HEK293 (cell line): ENCODE measurements around the gene FAM83D.

ENCODE experiments used
- CTCF ChIA-PET: fragments of 350-600 bp; formaldehyde crosslinking; extraction: SDS; loops from one replicate; lab custom pipeline; 2021; ENCODE audit warnings: antibody characterized with exemption; lab: Yijun Ruan, JAX
- POLR2A ChIA-PET: fragments of 300-600 bp; formaldehyde crosslinking; extraction: SDS; loops from one replicate; lab custom pipeline; 2020; ENCODE audit warnings: antibody characterized with exemption, inconsistent platforms; lab: Yijun Ruan, JAX
- H3K27ac ChIP-seq: fragments of 200-500 bp; sonication (Bioruptor generic); 2 replicates; pipeline ENCODE4 v1.5.1; 2014; ENCODE audit warnings: low read depth, low read length, control low read depth, inconsistent platforms; ENCODE audit errors: extremely low read depth
- H3K36me3 ChIP-seq, 2 experiments: fragments of 200-500 bp in 1 of 2; sonication (Bioruptor generic) in 1 of 2; 1 replicate in 1 of 2; 2 replicates in 1 of 2; pipeline ENCODE4 v1.5.1; 2014 to 2017; ENCODE audit warnings: inconsistent platforms in 2 of 2, low read length in 2 of 2; ENCODE audit not compliant: control insufficient read depth in 2 of 2, insufficient read depth in 1 of 2
- H3K4me1 ChIP-seq: fragments of 200-500 bp; sonication (Bioruptor generic); 2 replicates; pipeline ENCODE4 v1.5.1; 2014; ENCODE audit warnings: mild to moderate bottlenecking, low read length, inconsistent platforms; ENCODE audit not compliant: control insufficient read depth, insufficient read depth
- H3K4me3 ChIP-seq: 2 replicates; pipeline ENCODE4 v1.5.1; 2011; ENCODE audit warnings: low read depth, mild to moderate bottlenecking, control low read depth, low read length, moderate library complexity
- H3K9me3 ChIP-seq: fragments of 200-500 bp; sonication (Bioruptor generic); 2 replicates; pipeline ENCODE4 v1.5.1; 2014; ENCODE audit warnings: low read depth, low read length, inconsistent platforms; ENCODE audit not compliant: control insufficient read depth, insufficient read depth
- HIC1 ChIP-seq: fragments of 450-650 bp; formaldehyde crosslinking; IDR thresholded peaks from 2 replicates; pipeline ENCODE4 v1.5.1; 2016; ENCODE audit warnings: missing biosample characterization, missing genetic modification characterization
- KLF1 ChIP-seq: fragments of 450-650 bp; formaldehyde crosslinking; IDR thresholded peaks from 2 replicates; pipeline ENCODE4 v1.5.1; 2016; ENCODE audit warnings: missing biosample characterization, missing genetic modification characterization
- KLF16 ChIP-seq: fragments of 450-650 bp; formaldehyde crosslinking; IDR thresholded peaks from 2 replicates; pipeline ENCODE4 v1.5.1; 2017; ENCODE audit warnings: missing biosample characterization, missing genetic modification characterization
- KLF9 ChIP-seq: fragments of 450-650 bp; formaldehyde crosslinking; IDR thresholded peaks from 2 replicates; pipeline ENCODE4 v1.5.1; 2016; ENCODE audit warnings: missing biosample characterization, missing genetic modification characterization, low read depth
- PBX3 ChIP-seq: sonication (generic); formaldehyde crosslinking; IDR thresholded peaks from 2 replicates; pipeline ENCODE4 v1.8.1; 2022; ENCODE audit warnings: mild to moderate bottlenecking, moderate library complexity, missing genetic modification reagents
- TRIM28 ChIP-seq: IDR thresholded peaks from 2 replicates; pipeline ENCODE4 v1.6.1; 2011; ENCODE audit warnings: low read length, control low read depth, borderline replicate concordance
- ZBTB1 ChIP-seq: fragments of 450-650 bp; formaldehyde crosslinking; IDR thresholded peaks from 2 replicates; pipeline ENCODE4 v1.5.1; 2016; ENCODE audit warnings: missing biosample characterization, missing genetic modification characterization
- ZNF114 ChIP-seq: fragments of 450-650 bp; formaldehyde crosslinking; IDR thresholded peaks from 2 replicates; pipeline ENCODE4 v1.5.0; 2017; ENCODE audit warnings: missing biosample characterization, missing genetic modification characterization
- ZNF138 ChIP-seq: fragments of 450-650 bp; formaldehyde crosslinking; IDR thresholded peaks from 2 replicates; pipeline ENCODE4 v1.5.1; 2016; ENCODE audit warnings: missing biosample characterization, missing genetic modification characterization, borderline replicate concordance
- ZNF148 ChIP-seq: fragments of 450-650 bp; formaldehyde crosslinking; IDR thresholded peaks from 2 replicates; pipeline ENCODE4 v1.5.0; 2017; ENCODE audit warnings: missing biosample characterization, missing genetic modification characterization, borderline replicate concordance
- ZNF157 ChIP-seq: fragments of 450-650 bp; formaldehyde crosslinking; IDR thresholded peaks from 2 replicates; pipeline ENCODE4 v1.5.1; 2016; ENCODE audit warnings: missing biosample characterization, missing genetic modification characterization
- ZNF169 ChIP-seq: fragments of 450-650 bp; formaldehyde crosslinking; IDR thresholded peaks from 2 replicates; pipeline ENCODE4 v1.5.1; 2016; ENCODE audit warnings: missing biosample characterization, missing genetic modification characterization
- ZNF398 ChIP-seq: fragments of 450-650 bp; formaldehyde crosslinking; IDR thresholded peaks from 2 replicates; pipeline ENCODE4 v1.5.1; 2017; ENCODE audit warnings: missing biosample characterization, missing genetic modification characterization
- ZNF600 ChIP-seq: fragments of 450-650 bp; formaldehyde crosslinking; IDR thresholded peaks from 2 replicates; pipeline ENCODE4 v1.5.1; 2016; ENCODE audit warnings: missing biosample characterization, missing genetic modification characterization
- ZNF626 ChIP-seq: fragments of 450-650 bp; sonication (Bioruptor Pico); formaldehyde crosslinking; IDR thresholded peaks from 2 replicates; pipeline ENCODE4 v1.5.1; 2018; ENCODE audit warnings: missing biosample characterization, missing genetic modification characterization, inconsistent platforms
- ZNF785 ChIP-seq: fragments of 450-650 bp; formaldehyde crosslinking; IDR thresholded peaks from 2 replicates; pipeline ENCODE4 v1.5.1; 2016; ENCODE audit warnings: missing biosample characterization, missing genetic modification characterization
- TF ChIP-seq, protein P1 (sequence below): fragments of 450-650 bp; formaldehyde crosslinking; IDR thresholded peaks from 2 replicates; pipeline ENCODE4 v1.5.1; 2016; ENCODE audit warnings: missing biosample characterization, missing genetic modification characterization
- TF ChIP-seq, protein P2 (sequence below): fragments of 450-650 bp; formaldehyde crosslinking; IDR thresholded peaks from 2 replicates; pipeline ENCODE4 v1.5.1; 2017; ENCODE audit warnings: missing biosample characterization, missing genetic modification characterization
- TF ChIP-seq, protein P3 (sequence below): fragments of 450-650 bp; formaldehyde crosslinking; IDR thresholded peaks from 2 replicates; pipeline ENCODE4 v1.5.1; 2016; ENCODE audit warnings: missing biosample characterization, missing genetic modification characterization, low read depth

FAM83D gene

GRCh38 chr20:38927902-38928578 lies 1.8 kb downstream of the FAM83D start:
- POLR2A ChIA-PET = interaction anchor here (0.8 to 3.8 kb wide), 2 partner anchors 8 to 34 kb away, joined by 3 to 37 read pairs; partner anchors contain the start of gene DHX35
- CTCF ChIA-PET = interaction anchor here (0.6 to 8.6 kb wide), 4 partner anchors 33 to 121 kb away, joined by 3 to 75 read pairs (median 3); no protein-coding TSS in a partner anchor

DNA sequence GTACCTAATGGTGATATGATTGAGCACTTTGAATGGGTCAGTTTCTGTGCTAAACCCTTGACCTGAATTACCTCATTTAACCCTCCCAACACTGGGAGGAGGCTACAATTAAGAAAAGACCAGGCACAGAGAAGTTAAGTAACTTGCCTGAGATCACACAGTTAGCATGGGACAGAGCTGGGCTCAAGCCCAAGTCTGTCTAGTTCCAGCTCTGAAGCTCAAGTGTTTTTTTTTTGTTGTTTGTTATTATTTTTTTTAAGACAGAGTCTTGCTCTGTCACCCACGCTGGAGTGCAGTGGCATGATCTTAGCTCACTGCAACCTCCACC lies 4.0 kb downstream of the FAM83D start:
- H3K36me3 ChIP-seq = peaks cover 3 to 40% of the 10 kb centered on the region in 2 experiments; a peak in 2 of 3 replicates
- no peaks in the 10 kb centered on the region for H3K9me3 ChIP-seq
- CTCF ChIA-PET = interaction anchor here (1.5 to 8.6 kb wide), 2 partner anchors 119 to 150 kb away, joined by 3 to 75 read pairs; no protein-coding TSS in a partner anchor
- peaks cover 4% of the 10 kb centered on the region; the same call in 1 of the 2 replicates for H3K4me1 ChIP-seq
- H3K27ac ChIP-seq = no peak overlapping the region
- no peak overlapping the region for H3K4me3 ChIP-seq
- POLR2A ChIA-PET = interaction anchor here (0.7 kb wide), 1 partner anchor 119 kb away, joined by 3 read pairs; no protein-coding TSS in a partner anchor
- TF ChIP-seq, protein P1, sequence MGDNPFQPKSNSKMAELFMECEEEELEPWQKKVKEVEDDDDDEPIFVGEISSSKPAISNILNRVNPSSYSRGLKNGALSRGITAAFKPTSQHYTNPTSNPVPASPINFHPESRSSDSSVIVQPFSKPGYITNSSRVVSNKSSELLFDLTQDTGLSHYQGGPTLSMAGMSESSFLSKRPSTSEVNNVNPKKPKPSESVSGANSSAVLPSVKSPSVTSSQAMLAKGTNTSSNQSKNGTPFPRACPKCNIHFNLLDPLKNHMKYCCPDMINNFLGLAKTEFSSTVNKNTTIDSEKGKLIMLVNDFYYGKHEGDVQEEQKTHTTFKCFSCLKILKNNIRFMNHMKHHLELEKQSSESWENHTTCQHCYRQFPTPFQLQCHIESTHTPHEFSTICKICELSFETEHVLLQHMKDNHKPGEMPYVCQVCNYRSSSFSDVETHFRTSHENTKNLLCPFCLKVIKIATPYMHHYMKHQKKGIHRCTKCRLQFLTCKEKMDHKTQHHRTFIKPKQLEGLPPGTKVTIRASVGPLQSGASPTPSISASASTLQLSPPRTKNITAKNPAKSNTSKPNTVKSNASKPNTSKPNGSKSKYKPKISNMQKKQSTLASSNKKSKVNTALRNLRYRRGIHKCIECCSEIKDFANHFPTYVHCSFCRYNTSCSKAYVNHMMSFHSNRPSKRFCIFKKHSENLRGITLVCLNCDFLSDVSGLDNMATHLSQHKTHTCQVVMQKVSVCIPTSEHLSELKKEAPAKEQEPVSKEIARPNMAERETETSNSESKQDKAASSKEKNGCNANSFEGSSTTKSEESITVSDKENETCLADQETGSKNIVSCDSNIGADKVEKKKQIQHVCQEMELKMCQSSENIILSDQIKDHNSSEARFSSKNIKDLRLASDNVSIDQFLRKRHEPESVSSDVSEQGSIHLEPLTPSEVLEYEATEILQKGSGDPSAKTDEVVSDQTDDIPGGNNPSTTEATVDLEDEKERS = no peak
- TF ChIP-seq ZNF148 (no peak), ZNF169 (no peak), ZNF398 (tag by site-specific recombination) (no peak), ZNF785 (tag by site-specific recombination) (no peak), ZBTB1 (no peak)
- TF ChIP-seq, protein P2, sequence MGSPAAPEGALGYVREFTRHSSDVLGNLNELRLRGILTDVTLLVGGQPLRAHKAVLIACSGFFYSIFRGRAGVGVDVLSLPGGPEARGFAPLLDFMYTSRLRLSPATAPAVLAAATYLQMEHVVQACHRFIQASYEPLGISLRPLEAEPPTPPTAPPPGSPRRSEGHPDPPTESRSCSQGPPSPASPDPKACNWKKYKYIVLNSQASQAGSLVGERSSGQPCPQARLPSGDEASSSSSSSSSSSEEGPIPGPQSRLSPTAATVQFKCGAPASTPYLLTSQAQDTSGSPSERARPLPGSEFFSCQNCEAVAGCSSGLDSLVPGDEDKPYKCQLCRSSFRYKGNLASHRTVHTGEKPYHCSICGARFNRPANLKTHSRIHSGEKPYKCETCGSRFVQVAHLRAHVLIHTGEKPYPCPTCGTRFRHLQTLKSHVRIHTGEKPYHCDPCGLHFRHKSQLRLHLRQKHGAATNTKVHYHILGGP (tag by site-specific recombination) = no peak

More at GRCh38 chr20:38927902-38928578, 1.8 kb downstream of the FAM83D start:
- TF ChIP-seq KLF9 (tag by site-specific recombination) = peak; percentile 88
- TF ChIP-seq ZNF114 (tag by site-specific recombination) = no peak
- no peak for TF ChIP-seq ZNF138 (tag by site-specific recombination)
- TF ChIP-seq ZNF157 (tag by site-specific recombination) = no peak
- no peak for TF ChIP-seq ZNF626 (tag by site-specific recombination)
- TF ChIP-seq, protein P3, sequence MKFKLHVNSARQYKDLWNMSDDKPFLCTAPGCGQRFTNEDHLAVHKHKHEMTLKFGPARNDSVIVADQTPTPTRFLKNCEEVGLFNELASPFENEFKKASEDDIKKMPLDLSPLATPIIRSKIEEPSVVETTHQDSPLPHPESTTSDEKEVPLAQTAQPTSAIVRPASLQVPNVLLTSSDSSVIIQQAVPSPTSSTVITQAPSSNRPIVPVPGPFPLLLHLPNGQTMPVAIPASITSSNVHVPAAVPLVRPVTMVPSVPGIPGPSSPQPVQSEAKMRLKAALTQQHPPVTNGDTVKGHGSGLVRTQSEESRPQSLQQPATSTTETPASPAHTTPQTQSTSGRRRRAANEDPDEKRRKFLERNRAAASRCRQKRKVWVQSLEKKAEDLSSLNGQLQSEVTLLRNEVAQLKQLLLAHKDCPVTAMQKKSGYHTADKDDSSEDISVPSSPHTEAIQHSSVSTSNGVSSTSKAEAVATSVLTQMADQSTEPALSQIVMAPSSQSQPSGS (tag by site-specific recombination) = no peak
- 0 out of 2 replicates have a peak, but pooled peaks have one; percentile 24 for TF ChIP-seq KLF16 (tag by site-specific recombination)
- TF ChIP-seq KLF1 = 0 out of 2 replicates have a peak, but pooled peaks have one; percentile 7
- no peak for TF ChIP-seq PBX3 (CRISPR knock-in tag)
- 0 out of 2 replicates have a peak, but pooled peaks have one; percentile 36 for TF ChIP-seq HIC1 (tag by site-specific recombination)
- peak; percentile 78 for TF ChIP-seq ZNF600 (tag by site-specific recombination)
- TF ChIP-seq TRIM28 = no peak
- H3K27ac ChIP-seq = no peak overlapping the region; the same call in 1 of the 2 replicates
- H3K36me3 ChIP-seq = peaks cover 0 to 30% of the 10 kb centered on the region in 2 experiments; a peak in 2 of 3 replicates
- H3K4me1 ChIP-seq = peaks cover 4% of the 10 kb centered on the region; the same call in 1 of the 2 replicates
- no peaks in the 10 kb centered on the region for H3K9me3 ChIP-seq
- peak overlapping the region; percentile 86 for H3K4me3 ChIP-seq
